Prostate gland (tissue), 2 donors: Measurements from ENCODE around the gene SASH1.

Experiments
- POLR2A ChIP-seq: fragments of 450-650 bp; IDR thresholded peaks from one replicate; pipeline ENCODE4 v1.6.1; 2016; ENCODE audit warnings: antibody characterized with exemption, mild to moderate bottlenecking
- TF ChIP-seq, protein P1 (sequence below), 4 experiments: fragments of 200-600 bp in 2 of 4; fragments of 450-650 bp in 2 of 4; sonication (generic) in 2 of 4; IDR thresholded peaks; 1 replicate in 3 of 4; 2 replicates in 1 of 4; pipeline ENCODE4 v1.5.1; 2016 to 2019; ENCODE audit warnings: antibody characterized with exemption in 4 of 4, mild to moderate bottlenecking in 2 of 4, moderate library complexity in 2 of 4

DNA sequence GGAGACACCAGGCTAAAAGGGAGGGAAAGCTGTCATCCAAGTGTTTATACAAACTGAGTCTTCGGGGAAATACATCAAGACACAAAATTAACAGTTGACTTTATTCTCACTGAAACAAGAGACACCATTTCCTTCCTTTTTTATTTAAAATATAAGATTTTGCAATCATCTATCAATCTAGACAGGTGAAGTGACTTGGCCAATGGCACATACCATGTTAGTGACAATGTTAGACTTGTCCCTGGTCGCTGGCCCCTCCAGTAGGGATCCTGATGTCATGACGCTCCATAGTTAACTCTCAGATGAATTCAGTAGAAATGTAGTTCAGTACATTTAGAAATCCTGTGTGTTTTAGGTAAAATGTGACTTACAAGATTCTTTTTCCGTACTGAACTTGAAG lies 2.9 kb downstream of the SASH1 start:
- TF ChIP-seq, protein P1, sequence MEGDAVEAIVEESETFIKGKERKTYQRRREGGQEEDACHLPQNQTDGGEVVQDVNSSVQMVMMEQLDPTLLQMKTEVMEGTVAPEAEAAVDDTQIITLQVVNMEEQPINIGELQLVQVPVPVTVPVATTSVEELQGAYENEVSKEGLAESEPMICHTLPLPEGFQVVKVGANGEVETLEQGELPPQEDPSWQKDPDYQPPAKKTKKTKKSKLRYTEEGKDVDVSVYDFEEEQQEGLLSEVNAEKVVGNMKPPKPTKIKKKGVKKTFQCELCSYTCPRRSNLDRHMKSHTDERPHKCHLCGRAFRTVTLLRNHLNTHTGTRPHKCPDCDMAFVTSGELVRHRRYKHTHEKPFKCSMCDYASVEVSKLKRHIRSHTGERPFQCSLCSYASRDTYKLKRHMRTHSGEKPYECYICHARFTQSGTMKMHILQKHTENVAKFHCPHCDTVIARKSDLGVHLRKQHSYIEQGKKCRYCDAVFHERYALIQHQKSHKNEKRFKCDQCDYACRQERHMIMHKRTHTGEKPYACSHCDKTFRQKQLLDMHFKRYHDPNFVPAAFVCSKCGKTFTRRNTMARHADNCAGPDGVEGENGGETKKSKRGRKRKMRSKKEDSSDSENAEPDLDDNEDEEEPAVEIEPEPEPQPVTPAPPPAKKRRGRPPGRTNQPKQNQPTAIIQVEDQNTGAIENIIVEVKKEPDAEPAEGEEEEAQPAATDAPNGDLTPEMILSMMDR (IDR thresholded peaks at IDR 0.05) = no peak
- TF ChIP-seq POLR2A = no peak
